Loucy (cell line): ENCODE results near the gene BID.

ENCODE experiments used
- H2AFZ ChIP-seq: fragments of 200-600 bp; sonication (generic); 2 replicates; pipeline ENCODE4 v1.6.0; 2016; ENCODE audit warnings: antibody characterized with exemption, mild to moderate bottlenecking, low read length, moderate library complexity
- H3F3A ChIP-seq: fragments of 200-600 bp; 2 replicates; pipeline ENCODE4 v1.6.0; 2016; ENCODE audit warnings: antibody characterized with exemption, low read depth, mild to moderate bottlenecking
- H3K27me3 ChIP-seq: fragments of 200-600 bp; sonication (generic); 2 replicates; pipeline ENCODE4 v1.6.1; 2014; ENCODE audit warnings: low read length, mild to moderate bottlenecking; ENCODE audit not compliant: insufficient read depth, poor library complexity, severe bottlenecking
- H3K36me3 ChIP-seq: fragments of 200-600 bp; sonication (generic); 2 replicates; pipeline ENCODE4 v1.6.1; 2016; ENCODE audit warnings: low read length; ENCODE audit not compliant: insufficient read depth
- H3K4me1 ChIP-seq: fragments of 200-600 bp; sonication (generic); 2 replicates; pipeline ENCODE4 v1.5.1; 2014; ENCODE audit warnings: low read length, mild to moderate bottlenecking; ENCODE audit not compliant: insufficient read depth, poor library complexity, severe bottlenecking
- H3K4me2 ChIP-seq: fragments of 200-600 bp; sonication (generic); 2 replicates; pipeline ENCODE4 v1.6.0; 2014; ENCODE audit warnings: antibody characterized with exemption, low read length, low read depth, mild to moderate bottlenecking; ENCODE audit not compliant: poor library complexity, severe bottlenecking
- H3K4me3 ChIP-seq: fragments of 200-600 bp; sonication (generic); 2 replicates; pipeline ENCODE4 v1.5.1; 2014; ENCODE audit warnings: low read length, mild to moderate bottlenecking, mixed read lengths; ENCODE audit not compliant: poor library complexity, severe bottlenecking
- H3K79me2 ChIP-seq: fragments of 200-600 bp; sonication (generic); 2 replicates; pipeline ENCODE4 v1.6.1; 2014; ENCODE audit warnings: low read length; ENCODE audit not compliant: insufficient read depth
- H3K9ac ChIP-seq: fragments of 200-600 bp; sonication (generic); 2 replicates; pipeline ENCODE4 v1.6.0; 2014; ENCODE audit warnings: mild to moderate bottlenecking, low read depth, low read length, moderate library complexity; ENCODE audit not compliant: poor library complexity, severe bottlenecking
- H3K9me2 ChIP-seq: fragments of 200-600 bp; sonication (generic); replicated peaks from 2 replicates; pipeline ENCODE4 v1.6.1; 2016; ENCODE audit warnings: low read depth, low read length, mixed read lengths
- H3K9me3 ChIP-seq: fragments of 200-600 bp; sonication (generic); 2 replicates; pipeline ENCODE4 v1.6.1; 2014; ENCODE audit warnings: mild to moderate bottlenecking, antibody characterized with exemption, low read length, low read depth; ENCODE audit not compliant: insufficient read depth
- H4K20me1 ChIP-seq: fragments of 200-600 bp; sonication (generic); 2 replicates; pipeline ENCODE4 v1.6.0; 2014; ENCODE audit warnings: antibody characterized with exemption, low read length, mild to moderate bottlenecking; ENCODE audit not compliant: insufficient read depth, poor library complexity, severe bottlenecking
- EZH2phosphoT487 ChIP-seq: fragments of 200-600 bp; IDR thresholded peaks from 2 replicates; pipeline ENCODE4 v1.6.1; 2018; ENCODE audit warnings: antibody characterized with exemption, mild to moderate bottlenecking, moderate library complexity, borderline replicate concordance
- TF ChIP-seq, protein P1 (sequence below): fragments of 200-600 bp; sonication (generic); conservative IDR thresholded peaks from 2 replicates; pipeline ENCODE4 v1.5.1; 2014; ENCODE audit warnings: mild to moderate bottlenecking, antibody characterized with exemption, low read length

The BID gene

DNA sequence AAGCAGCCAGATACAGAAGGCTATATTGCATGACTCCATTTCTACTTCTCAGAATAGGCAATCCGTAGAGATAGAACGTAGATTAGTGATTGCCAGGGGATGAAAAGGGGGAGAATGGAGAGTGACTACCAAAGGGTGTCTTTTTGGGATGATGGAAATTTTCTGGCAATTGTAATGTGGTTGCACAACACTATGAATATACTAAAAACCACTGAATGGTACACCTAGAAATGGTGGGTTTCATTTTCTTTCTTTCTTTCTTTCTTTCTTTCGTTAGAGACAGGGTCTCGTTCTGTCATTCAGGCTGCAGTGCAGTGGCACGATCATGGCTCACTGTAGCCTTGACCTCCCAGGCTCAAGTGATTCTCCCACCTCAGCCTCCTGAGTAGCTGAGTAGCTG lies 54.4 kb downstream of the BID start:
- Histone ChIP-seq H4K20me1 (no peaks in the 10 kb centered on the region), H2AFZ (no peak overlapping the region), H3K9me3 (no peaks in the 10 kb centered on the region), H3K4me1 (peaks cover 5% of the 10 kb centered on the region), H3K36me3 (no peaks in the 10 kb centered on the region), H3K4me2 (no peak overlapping the region), H3K27me3 (no peaks in the 10 kb centered on the region), H3F3A (no peaks in the 10 kb centered on the region), H3K9ac (no peak overlapping the region), H3K4me3 (no peak overlapping the region), H3K9me2 (no peaks in the 10 kb centered on the region), H3K79me2 (no peaks in the 10 kb centered on the region)
- TF ChIP-seq EZH2phosphoT487 = no peak
- TF ChIP-seq, protein P1, sequence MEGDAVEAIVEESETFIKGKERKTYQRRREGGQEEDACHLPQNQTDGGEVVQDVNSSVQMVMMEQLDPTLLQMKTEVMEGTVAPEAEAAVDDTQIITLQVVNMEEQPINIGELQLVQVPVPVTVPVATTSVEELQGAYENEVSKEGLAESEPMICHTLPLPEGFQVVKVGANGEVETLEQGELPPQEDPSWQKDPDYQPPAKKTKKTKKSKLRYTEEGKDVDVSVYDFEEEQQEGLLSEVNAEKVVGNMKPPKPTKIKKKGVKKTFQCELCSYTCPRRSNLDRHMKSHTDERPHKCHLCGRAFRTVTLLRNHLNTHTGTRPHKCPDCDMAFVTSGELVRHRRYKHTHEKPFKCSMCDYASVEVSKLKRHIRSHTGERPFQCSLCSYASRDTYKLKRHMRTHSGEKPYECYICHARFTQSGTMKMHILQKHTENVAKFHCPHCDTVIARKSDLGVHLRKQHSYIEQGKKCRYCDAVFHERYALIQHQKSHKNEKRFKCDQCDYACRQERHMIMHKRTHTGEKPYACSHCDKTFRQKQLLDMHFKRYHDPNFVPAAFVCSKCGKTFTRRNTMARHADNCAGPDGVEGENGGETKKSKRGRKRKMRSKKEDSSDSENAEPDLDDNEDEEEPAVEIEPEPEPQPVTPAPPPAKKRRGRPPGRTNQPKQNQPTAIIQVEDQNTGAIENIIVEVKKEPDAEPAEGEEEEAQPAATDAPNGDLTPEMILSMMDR = no peak

DNA sequence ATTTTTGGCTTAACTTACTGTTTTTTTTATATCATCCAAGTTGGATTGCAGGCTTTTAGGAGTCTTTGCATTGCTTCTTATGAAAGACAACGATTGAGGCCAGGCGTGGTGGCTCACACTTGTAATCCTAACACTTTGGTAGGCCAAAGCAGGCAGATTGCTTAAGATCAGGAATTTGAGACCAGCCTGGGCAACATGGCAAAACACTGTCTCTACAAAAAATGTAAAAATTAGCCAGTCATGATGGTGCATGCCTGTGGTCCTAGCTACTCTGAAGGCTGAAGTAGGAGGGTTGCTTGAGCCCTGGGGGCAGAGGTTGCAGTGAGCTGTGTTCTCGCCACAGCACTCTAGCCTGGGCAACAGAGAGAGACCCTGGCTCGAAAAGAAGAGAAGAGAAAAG lies 56.6 kb downstream of the BID start:
- Histone ChIP-seq H3K4me1 (no peaks in the 10 kb centered on the region), H2AFZ (no peak overlapping the region), H3K9ac (no peak overlapping the region), H3K4me3 (no peak overlapping the region), H3K9me2 (no peaks in the 10 kb centered on the region), H3F3A (no peaks in the 10 kb centered on the region), H3K36me3 (no peaks in the 10 kb centered on the region), H3K79me2 (no peaks in the 10 kb centered on the region), H4K20me1 (no peaks in the 10 kb centered on the region), H3K27me3 (no peaks in the 10 kb centered on the region), H3K9me3 (no peaks in the 10 kb centered on the region), H3K4me2 (no peak overlapping the region)
- TF ChIP-seq, protein P1 = no peak
- no peak for TF ChIP-seq EZH2phosphoT487

DNA sequence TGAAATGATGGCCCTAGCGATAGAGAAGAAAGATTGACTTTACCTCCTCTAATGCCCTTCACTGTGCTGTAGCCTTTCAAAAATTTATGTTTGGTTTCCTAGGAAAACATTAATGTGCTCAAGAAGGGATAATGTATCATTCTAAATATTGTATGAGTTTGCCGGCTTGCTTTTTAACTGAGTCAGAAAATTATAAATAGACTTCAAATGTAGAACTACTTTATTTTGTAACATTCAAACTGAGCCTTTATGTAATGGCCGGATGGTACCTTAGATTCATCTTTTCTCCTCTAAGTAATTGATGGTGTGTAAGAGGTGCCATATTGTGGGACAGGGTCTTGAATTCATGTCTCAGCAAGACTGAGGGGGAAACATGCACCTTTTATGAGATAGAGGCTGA lies 57.7 kb downstream of the BID start:
- Histone ChIP-seq H3K4me1 (no peaks in the 10 kb centered on the region), H3K27me3 (no peaks in the 10 kb centered on the region), H3K9me2 (no peaks in the 10 kb centered on the region), H3K36me3 (no peaks in the 10 kb centered on the region), H3K9me3 (no peaks in the 10 kb centered on the region), H3K4me3 (no peak overlapping the region), H3K9ac (no peak overlapping the region), H3F3A (no peaks in the 10 kb centered on the region), H2AFZ (no peak overlapping the region), H3K4me2 (no peak overlapping the region), H3K79me2 (no peaks in the 10 kb centered on the region), H4K20me1 (no peaks in the 10 kb centered on the region)
- no peak for TF ChIP-seq EZH2phosphoT487
- TF ChIP-seq, protein P1 = no peak
